Keratinocyte (primary cell): Measurements from ENCODE around the gene ZNF546. TPM values are rescaled to one million over a fixed set of nuclear protein-coding genes. Genes with fewer than 3 reads are reported as not detected.
A peak's percentile ranks its signal among the peaks of the same experiment; 100 is the strongest.

Experiments
- DNase-seq: peaks from one replicate; pipeline ENCODE4 v3.0.0-alpha.2; 2011; ENCODE audit warnings: low read depth, missing footprints, low spot score
- FAIRE-seq: peaks from 2 replicates; lab custom pipeline; 2011; peaks lifted over from hg19 to GRCh38; lab: Jason Lieb, UNC
- H2AFZ ChIP-seq: 2 replicates; pipeline ENCODE4 v1.6.0; 2012; ENCODE audit warnings: low read length, control low read depth, inconsistent platforms; ENCODE audit not compliant: control insufficient read depth
- H3K27ac ChIP-seq: 2 replicates; pipeline ENCODE4 v1.5.1; 2011; ENCODE audit warnings: low read length; ENCODE audit not compliant: control insufficient read depth, insufficient read depth
- H3K27me3 ChIP-seq: 3 replicates; pipeline ENCODE4 v1.6.0; 2011; ENCODE audit warnings: low read length; ENCODE audit not compliant: control insufficient read depth, insufficient read depth; ENCODE audit errors: extremely low read depth
- H3K36me3 ChIP-seq, 2 experiments: 2 replicates in 1 of 2; 3 replicates in 1 of 2; pipeline ENCODE4 v1.5.1; 2011; ENCODE audit warnings: low read length in 2 of 2, mild to moderate bottlenecking in 1 of 2; ENCODE audit not compliant: control insufficient read depth in 2 of 2, insufficient read depth in 2 of 2; ENCODE audit errors: extremely low read depth in 1 of 2
- H3K4me1 ChIP-seq: 3 replicates; pipeline ENCODE4 v1.5.1; 2011; ENCODE audit warnings: low read length; ENCODE audit not compliant: control insufficient read depth, insufficient read depth; ENCODE audit errors: extremely low read depth
- H3K4me2 ChIP-seq: 3 replicates; pipeline ENCODE4 v1.6.0; 2011; ENCODE audit warnings: low read depth, low read length; ENCODE audit not compliant: control insufficient read depth, insufficient read depth; ENCODE audit errors: extremely low read depth
- H3K4me3 ChIP-seq, 3 experiments: fragments of 200-600 bp in 1 of 3; sonication (generic) in 1 of 3; 2 replicates in 2 of 3; 3 replicates in 1 of 3; pipeline ENCODE4 v1.5.1; 2011 to 2016; ENCODE audit warnings: low read length in 3 of 3, mild to moderate bottlenecking in 3 of 3, control low read depth in 2 of 3, inconsistent platforms in 1 of 3, low read depth in 1 of 3, mixed read lengths in 1 of 3, mixed run types in 1 of 3, moderate library complexity in 1 of 3; ENCODE audit not compliant: control insufficient read depth in 2 of 3, insufficient read depth in 2 of 3; ENCODE audit errors: extremely low read depth in 1 of 3
- H3K79me2 ChIP-seq: 2 replicates; pipeline ENCODE4 v1.6.0; 2012; ENCODE audit warnings: low read length; ENCODE audit not compliant: control insufficient read depth, insufficient read depth
- H3K9ac ChIP-seq: 3 replicates; pipeline ENCODE4 v1.6.0; 2011; ENCODE audit warnings: low read length; ENCODE audit not compliant: control insufficient read depth, insufficient read depth; ENCODE audit errors: extremely low read depth
- H3K9me1 ChIP-seq: 3 replicates; pipeline ENCODE4 v1.6.0; 2011; ENCODE audit warnings: low read length; ENCODE audit not compliant: control insufficient read depth, insufficient read depth; ENCODE audit errors: extremely low read depth
- H3K9me3 ChIP-seq: 2 replicates; pipeline ENCODE4 v1.5.1; 2012; ENCODE audit warnings: low read depth, low read length; ENCODE audit not compliant: control insufficient read depth
- H4K20me1 ChIP-seq: 3 replicates; pipeline ENCODE4 v1.6.0; 2011; ENCODE audit warnings: low read length; ENCODE audit not compliant: control insufficient read depth, insufficient read depth; ENCODE audit errors: extremely low read depth
- CTCF ChIP-seq, 3 experiments: IDR thresholded peaks in 1 of 3; conservative IDR thresholded peaks in 1 of 3; optimal IDR thresholded peaks in 1 of 3; 2 replicates in 2 of 3; 3 replicates in 1 of 3; pipeline versions ENCODE3 to v1.5.1; 2011; ENCODE audit warnings: low read length in 3 of 3, mild to moderate bottlenecking in 3 of 3, moderate library complexity in 2 of 3, control low read depth in 1 of 3, inconsistent platforms in 1 of 3; ENCODE audit not compliant: insufficient read depth in 2 of 3; ENCODE audit errors: extremely low read depth in 1 of 3
- EZH2 ChIP-seq: IDR thresholded peaks from one replicate; pipeline ENCODE4 v1.6.1; 2012; ENCODE audit warnings: inconsistent platforms, mild to moderate bottlenecking, low read length, moderate library complexity
- dilution Hi-C: fragments of 300-500 bp; cut with MboI; formaldehyde crosslinking; loops from one replicate; pipeline ENCODE4 v1.7.0; 2020; ENCODE audit warnings: low sequenced_read_pairs; ENCODE audit not compliant: extremely low pct_ligation_motif_present
- polyA plus RNA-seq, 5 experiments: library from polyadenylated mRNA; depleted of rRNA in 3 of 5; stranded (reverse) in 3 of 5; stranded (forward) in 1 of 5; unstranded in 1 of 5; fragments of >200 nt; gene quantifications; 1 replicate in 1 of 5; 2 replicates in 3 of 5; 3 replicates in 1 of 5; pipeline versions ENCODE4 v1.2.1 to v1.2.3, GENCODE V29; 2011 to 2012; ENCODE audit warnings: missing spikeins in 2 of 5, low read depth in 1 of 5, low replicate concordance in 1 of 5

Gene ZNF546
- polyA plus RNA-seq, 1 donor (not counting 4 experiments of a cell fraction or from before 2014, with no cell fraction given) = 0.52 TPM

GRCh38 chr19:40053491-40053890 is 56.6 kb downstream of the ZNF546 start:
- Histone ChIP-seq H3K4me1 (peaks cover 11% of the 10 kb centered on the region), H3K9ac (no peak overlapping the region), H3K79me2 (peaks cover 24% of the 10 kb centered on the region), H4K20me1 (no peaks in the 10 kb centered on the region), H3K9me3 (no peaks in the 10 kb centered on the region), H3K4me2 (no peak overlapping the region), H3K27ac (no peak overlapping the region), H2AFZ (no peak overlapping the region), H3K27me3 (no peaks in the 10 kb centered on the region), H3K36me3 (peaks cover 0 to 5% of the 10 kb centered on the region in 2 experiments), H3K4me3 (no peak overlapping the region), H3K9me1 (no peaks in the 10 kb centered on the region)
- no peak for DNase-seq
- no peak for TF ChIP-seq CTCF (optimal IDR thresholded peaks at IDR 0.05 in 1 of 3, IDR thresholded peaks at IDR 0.05 in 1 of 3, conservative IDR thresholded peaks at IDR 0.05 in 1 of 3; ENCODE audit: extremely low read depth in 1 of 3, insufficient read depth in 2 of 3, low read length in 3 of 3)
- no peak for TF ChIP-seq EZH2
- dilution Hi-C loops = no loop called here
- FAIRE-seq = no peak

DNA sequence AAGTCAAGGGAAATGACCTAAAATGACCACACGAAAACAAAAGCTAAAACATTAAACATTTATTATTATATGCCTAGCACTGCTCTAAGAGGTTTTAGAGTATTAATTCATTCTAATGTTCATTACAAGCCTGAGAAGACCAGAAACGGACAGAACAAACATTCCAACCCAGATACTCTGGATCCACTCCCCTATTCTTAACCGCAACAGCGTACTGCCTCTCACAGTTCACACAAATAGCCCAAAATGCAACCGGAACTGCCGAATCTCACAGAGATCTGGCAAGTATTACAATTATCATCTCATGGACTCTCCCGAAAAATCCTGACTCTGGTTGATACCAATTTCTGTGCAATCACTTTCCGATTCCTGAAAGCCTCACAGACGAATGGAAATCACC is 57.8 kb downstream of the ZNF546 start:
- H2AFZ ChIP-seq = no peak overlapping the region
- TF ChIP-seq CTCF (optimal IDR thresholded peaks at IDR 0.05 in 1 of 3, IDR thresholded peaks at IDR 0.05 in 1 of 3, conservative IDR thresholded peaks at IDR 0.05 in 1 of 3; ENCODE audit: extremely low read depth in 1 of 3, insufficient read depth in 2 of 3, low read length in 3 of 3) (no peak), EZH2 (no peak)
- H3K4me3 ChIP-seq = peak overlapping the region in 1 of 3 experiments; percentile 84
- no peak for FAIRE-seq
- H3K4me1 ChIP-seq = peaks cover 11% of the 10 kb centered on the region
- DNase-seq = no peak
- peaks cover 2% of the 10 kb centered on the region for H3K9me3 ChIP-seq
- H3K27ac ChIP-seq = no peak overlapping the region
- H3K4me2 ChIP-seq = peak overlapping the region; percentile 99
- no peaks in the 10 kb centered on the region for H3K27me3 ChIP-seq
- no peaks in the 10 kb centered on the region for H3K9me1 ChIP-seq
- no peak overlapping the region for H3K9ac ChIP-seq
- H4K20me1 ChIP-seq = no peaks in the 10 kb centered on the region
- H3K36me3 ChIP-seq = no peaks in the 10 kb centered on the region
- H3K79me2 ChIP-seq = peaks cover 24% of the 10 kb centered on the region
- dilution Hi-C loops = no loop called here
